Astrocyte (in vitro differentiated cells and primary cell): ENCODE data around the gene DMGDH. TPM values are rescaled to one million over a fixed set of nuclear protein-coding genes. Genes with fewer than 3 reads are reported as not detected.

Experiments used
- DNase-seq: peaks from one replicate; pipeline ENCODE4 v3.0.0-alpha.2; 2010; ENCODE audit warnings: low read depth
- FAIRE-seq: peaks from 2 replicates; lab custom pipeline; 2011; peaks lifted over from hg19 to GRCh38; lab: Jason Lieb, UNC
- H2AFZ ChIP-seq: 2 replicates; pipeline ENCODE4 v1.6.0; 2012; ENCODE audit warnings: low read depth, low read length, inconsistent platforms
- H3K27ac ChIP-seq: 2 replicates; pipeline ENCODE4 v1.5.1; 2011; ENCODE audit warnings: low read depth, low read length, inconsistent platforms
- H3K27me3 ChIP-seq: 2 replicates; pipeline ENCODE4 v1.6.0; 2011; ENCODE audit warnings: low read length, inconsistent platforms; ENCODE audit not compliant: insufficient read depth
- H3K36me3 ChIP-seq: 2 replicates; pipeline ENCODE4 v1.5.1; 2011; ENCODE audit warnings: low read length, inconsistent platforms; ENCODE audit not compliant: insufficient read depth
- H3K4me1 ChIP-seq: 2 replicates; pipeline ENCODE4 v1.5.1; 2011; ENCODE audit warnings: low read length, inconsistent platforms; ENCODE audit not compliant: insufficient read depth
- H3K4me2 ChIP-seq: 2 replicates; pipeline ENCODE4 v1.6.0; 2012; ENCODE audit warnings: low read length, inconsistent platforms
- H3K4me3 ChIP-seq: 2 replicates; pipeline ENCODE4 v1.5.1; 2011; ENCODE audit warnings: low read depth, mild to moderate bottlenecking, low read length, inconsistent platforms; ENCODE audit not compliant: insufficient read depth
- H3K79me2 ChIP-seq: 2 replicates; pipeline ENCODE4 v1.6.0; 2012; ENCODE audit warnings: mild to moderate bottlenecking, low read length, inconsistent platforms; ENCODE audit not compliant: insufficient read depth
- H3K9ac ChIP-seq: 2 replicates; pipeline ENCODE4 v1.6.0; 2012; ENCODE audit warnings: mild to moderate bottlenecking, low read length, inconsistent platforms
- H3K9me3 ChIP-seq: 2 replicates; pipeline ENCODE4 v1.5.1; 2012; ENCODE audit warnings: low read depth, mild to moderate bottlenecking, low read length, inconsistent platforms; ENCODE audit not compliant: insufficient read depth
- H4K20me1 ChIP-seq: 2 replicates; pipeline ENCODE4 v1.6.0; 2012; ENCODE audit warnings: low read length, inconsistent platforms; ENCODE audit not compliant: insufficient read depth
- H3K27ac Mint-ChIP-seq: one replicate; pipeline ENCODE4 v1.8.0; 2021; ENCODE audit warnings: mild to moderate bottlenecking, mixed read lengths; ENCODE audit not compliant: unreplicated experiment
- H3K27me3 Mint-ChIP-seq: one replicate; pipeline ENCODE4 v1.8.0; 2021; ENCODE audit warnings: low read depth, mixed read lengths; ENCODE audit not compliant: unreplicated experiment
- H3K36me3 Mint-ChIP-seq: one replicate; pipeline ENCODE4 v1.8.0; 2021; ENCODE audit warnings: low read depth, mixed read lengths; ENCODE audit not compliant: unreplicated experiment
- H3K4me1 Mint-ChIP-seq: one replicate; pipeline ENCODE4 v1.8.0; 2021; ENCODE audit warnings: low read depth, mixed read lengths; ENCODE audit not compliant: unreplicated experiment
- H3K4me3 Mint-ChIP-seq: one replicate; pipeline ENCODE4 v1.8.0; 2021; ENCODE audit warnings: mild to moderate bottlenecking, moderate library complexity, mixed read lengths; ENCODE audit not compliant: unreplicated experiment
- H3K9me3 Mint-ChIP-seq: one replicate; pipeline ENCODE4 v1.8.0; 2021; ENCODE audit warnings: mild to moderate bottlenecking, mixed read lengths; ENCODE audit not compliant: unreplicated experiment
- CTCF ChIP-seq: IDR thresholded peaks from 2 replicates; pipeline ENCODE4 v1.5.1; 2011; ENCODE audit warnings: low read depth, mild to moderate bottlenecking, inconsistent platforms, low read length, moderate library complexity; ENCODE audit not compliant: insufficient read depth
- EZH2 ChIP-seq: IDR thresholded peaks from 2 replicates; pipeline ENCODE4 v1.6.1; 2012; ENCODE audit warnings: mild to moderate bottlenecking, low read length, inconsistent platforms; ENCODE audit not compliant: insufficient read depth
- total RNA-seq: library from RNA; stranded (reverse); gene quantifications from 2 replicates; pipeline ENCODE4 v1.2.1, GENCODE V29; 2021

Gene DMGDH
- total RNA-seq, 1 donor from 2014 or later: not detected

- Mint-ChIP-seq H3K27me3 (no peaks in the 10 kb centered on the region), H3K27ac (no peak overlapping the region), H3K4me1 (peaks cover 13% of the 10 kb centered on the region), H3K4me3 (no peak overlapping the region), H3K36me3 (no peaks in the 10 kb centered on the region), H3K9me3 (no peaks in the 10 kb centered on the region)
- H3K27me3 ChIP-seq: no peaks in the 10 kb centered on the region
- no peak overlapping the region for H3K27ac ChIP-seq
- H3K36me3 ChIP-seq: no peaks in the 10 kb centered on the region
- TF ChIP-seq CTCF: no peak
- TF ChIP-seq EZH2: no peak
- no peaks in the 10 kb centered on the region for H3K79me2 ChIP-seq
- no peak for DNase-seq
- no peaks in the 10 kb centered on the region for H4K20me1 ChIP-seq
- FAIRE-seq: no peak
- no peak overlapping the region for H3K4me3 ChIP-seq
- no peaks in the 10 kb centered on the region for H3K9me3 ChIP-seq
- no peak overlapping the region for H3K4me2 ChIP-seq
- no peak overlapping the region for H2AFZ ChIP-seq
- peaks cover 5% of the 10 kb centered on the region for H3K4me1 ChIP-seq
- H3K9ac ChIP-seq: no peak overlapping the region
Measured at GRCh38 chr5:78956901-78957300, 112.6 kb downstream of the DMGDH start.

GRCh38 chr5:78953092-78953800 lies 116.2 kb downstream of the DMGDH start:
- peaks cover 11% of the 10 kb centered on the region for H3K4me1 Mint-ChIP-seq
- peak; percentile 63 for DNase-seq
- Histone ChIP-seq H3K27ac (no peak overlapping the region), H3K9me3 (no peaks in the 10 kb centered on the region), H3K4me2 (peak overlapping the region; percentile 23), H3K79me2 (no peaks in the 10 kb centered on the region), H3K27me3 (no peaks in the 10 kb centered on the region), H3K36me3 (no peaks in the 10 kb centered on the region), H3K4me1 (peaks cover 5% of the 10 kb centered on the region), H3K4me3 (no peak overlapping the region), H4K20me1 (no peaks in the 10 kb centered on the region), H2AFZ (peak overlapping the region; percentile 9), H3K9ac (no peak overlapping the region)
- TF ChIP-seq CTCF (no peak), EZH2 (no peak)
- peak; percentile 87 for FAIRE-seq
- peak overlapping the region; percentile 59 for H3K27ac Mint-ChIP-seq
- H3K9me3 Mint-ChIP-seq: no peaks in the 10 kb centered on the region
- H3K4me3 Mint-ChIP-seq: no peak overlapping the region
- H3K27me3 Mint-ChIP-seq: no peaks in the 10 kb centered on the region
- no peaks in the 10 kb centered on the region for H3K36me3 Mint-ChIP-seq

Other genes with a start within 250 kb of the DMGDH start
- 30.2 and 32.0 TPM in 2 replicates for gene ARSB, start 84.4 kb downstream of the DMGDH start, total RNA-seq
- not detected in 2 replicates for gene BHMT2, start 93 bp upstream of the DMGDH start, total RNA-seq
- gene BHMT, start 42.1 kb upstream of the DMGDH start, total RNA-seq: not detected in 2 replicates
- 7.0 and 9.0 TPM in 2 replicates for gene JMY, start 166.5 kb upstream of the DMGDH start, total RNA-seq